BE2C (cell line): ENCODE measurements around the gene HOXD10.

Source experiments
- DNase-seq: peaks from one replicate; pipeline ENCODE4 v3.0.0-alpha.2; 2020
- H3K27me3 ChIP-seq: fragments of 250-450 bp; sonication (Bioruptor Pico); 2 replicates; pipeline ENCODE4 v1.5.1; 2020; ENCODE audit warnings: mild to moderate bottlenecking
- H3K36me3 ChIP-seq: fragments of 250-450 bp; sonication (Bioruptor Pico); 2 replicates; pipeline ENCODE4 v1.5.1; 2020; ENCODE audit warnings: mild to moderate bottlenecking
- H3K4me1 ChIP-seq: fragments of 250-450 bp; sonication (Bioruptor Pico); 2 replicates; pipeline ENCODE4 v1.5.1; 2020
- H3K4me3 ChIP-seq: 2 replicates; pipeline ENCODE4 v1.5.1; 2011; ENCODE audit warnings: low read depth, low read length
- H3K9me3 ChIP-seq: fragments of 250-450 bp; sonication (Bioruptor Pico); 2 replicates; pipeline ENCODE4 v1.5.1; 2020
- TF ChIP-seq, protein P1 (sequence below): IDR thresholded peaks from 2 replicates; pipeline ENCODE4 v1.5.1; 2012; ENCODE audit warnings: mild to moderate bottlenecking, low read depth, low read length

The HOXD10 gene

DNA sequence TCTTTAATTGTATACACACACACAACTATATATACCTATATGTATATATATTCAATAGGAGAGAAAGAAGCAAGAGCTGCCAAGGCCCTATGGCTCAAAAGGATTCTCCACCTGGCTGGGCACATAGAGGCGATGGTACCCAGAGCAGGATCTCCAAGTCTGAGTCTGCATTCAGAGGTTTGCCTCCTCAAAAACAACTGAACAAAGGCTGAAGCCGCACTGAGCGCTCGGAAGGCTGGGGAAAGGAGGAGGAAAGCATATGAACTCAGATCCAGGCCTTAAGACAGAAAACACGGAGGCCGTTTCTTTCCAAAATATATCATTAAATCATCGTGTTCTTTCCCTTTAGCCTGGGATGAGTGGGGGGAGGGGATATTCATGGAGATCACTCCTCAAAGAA lies 13.4 kb upstream of the HOXD10 start:
- Histone ChIP-seq H3K4me3 (no peak overlapping the region), H3K27me3 (peaks cover 92% of the 10 kb centered on the region), H3K4me1 (no peaks in the 10 kb centered on the region), H3K36me3 (no peaks in the 10 kb centered on the region), H3K9me3 (no peaks in the 10 kb centered on the region)
- TF ChIP-seq, protein P1, sequence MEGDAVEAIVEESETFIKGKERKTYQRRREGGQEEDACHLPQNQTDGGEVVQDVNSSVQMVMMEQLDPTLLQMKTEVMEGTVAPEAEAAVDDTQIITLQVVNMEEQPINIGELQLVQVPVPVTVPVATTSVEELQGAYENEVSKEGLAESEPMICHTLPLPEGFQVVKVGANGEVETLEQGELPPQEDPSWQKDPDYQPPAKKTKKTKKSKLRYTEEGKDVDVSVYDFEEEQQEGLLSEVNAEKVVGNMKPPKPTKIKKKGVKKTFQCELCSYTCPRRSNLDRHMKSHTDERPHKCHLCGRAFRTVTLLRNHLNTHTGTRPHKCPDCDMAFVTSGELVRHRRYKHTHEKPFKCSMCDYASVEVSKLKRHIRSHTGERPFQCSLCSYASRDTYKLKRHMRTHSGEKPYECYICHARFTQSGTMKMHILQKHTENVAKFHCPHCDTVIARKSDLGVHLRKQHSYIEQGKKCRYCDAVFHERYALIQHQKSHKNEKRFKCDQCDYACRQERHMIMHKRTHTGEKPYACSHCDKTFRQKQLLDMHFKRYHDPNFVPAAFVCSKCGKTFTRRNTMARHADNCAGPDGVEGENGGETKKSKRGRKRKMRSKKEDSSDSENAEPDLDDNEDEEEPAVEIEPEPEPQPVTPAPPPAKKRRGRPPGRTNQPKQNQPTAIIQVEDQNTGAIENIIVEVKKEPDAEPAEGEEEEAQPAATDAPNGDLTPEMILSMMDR = no peak
- no peak for DNase-seq

DNA sequence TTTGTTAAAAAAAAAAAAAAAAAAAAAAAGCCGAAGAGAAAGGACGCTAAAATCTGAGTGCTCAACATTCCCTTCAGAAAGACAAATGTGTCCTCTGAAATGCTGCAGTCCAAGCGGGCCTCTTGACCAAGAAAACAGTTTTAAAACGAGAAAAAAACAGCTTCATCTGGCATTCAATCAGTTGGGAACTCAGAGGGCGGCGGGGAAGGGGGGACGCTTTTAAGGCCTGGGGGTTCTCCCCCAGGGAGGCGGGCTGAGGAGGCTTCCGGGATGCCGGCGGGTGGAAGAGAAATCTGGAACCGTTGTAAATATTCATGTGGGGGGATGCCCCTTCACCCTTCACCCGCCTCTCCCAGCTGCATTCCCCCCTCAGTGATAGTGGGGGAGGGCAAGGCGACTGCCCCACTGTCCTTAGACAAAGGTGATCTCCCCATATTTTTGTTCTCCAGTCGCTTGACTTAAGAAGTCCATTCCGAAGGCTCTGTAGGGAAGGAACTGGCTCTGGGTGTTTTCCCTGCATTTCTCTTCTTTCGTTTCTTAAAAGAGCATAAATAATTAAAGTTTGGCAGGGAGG lies 12.7 kb upstream of the HOXD10 start:
- Histone ChIP-seq H3K4me3 (no peak overlapping the region), H3K36me3 (no peaks in the 10 kb centered on the region), H3K27me3 (peaks cover 90% of the 10 kb centered on the region), H3K4me1 (no peaks in the 10 kb centered on the region), H3K9me3 (no peaks in the 10 kb centered on the region)
- TF ChIP-seq, protein P1 = no peak
- no peak for DNase-seq

DNA sequence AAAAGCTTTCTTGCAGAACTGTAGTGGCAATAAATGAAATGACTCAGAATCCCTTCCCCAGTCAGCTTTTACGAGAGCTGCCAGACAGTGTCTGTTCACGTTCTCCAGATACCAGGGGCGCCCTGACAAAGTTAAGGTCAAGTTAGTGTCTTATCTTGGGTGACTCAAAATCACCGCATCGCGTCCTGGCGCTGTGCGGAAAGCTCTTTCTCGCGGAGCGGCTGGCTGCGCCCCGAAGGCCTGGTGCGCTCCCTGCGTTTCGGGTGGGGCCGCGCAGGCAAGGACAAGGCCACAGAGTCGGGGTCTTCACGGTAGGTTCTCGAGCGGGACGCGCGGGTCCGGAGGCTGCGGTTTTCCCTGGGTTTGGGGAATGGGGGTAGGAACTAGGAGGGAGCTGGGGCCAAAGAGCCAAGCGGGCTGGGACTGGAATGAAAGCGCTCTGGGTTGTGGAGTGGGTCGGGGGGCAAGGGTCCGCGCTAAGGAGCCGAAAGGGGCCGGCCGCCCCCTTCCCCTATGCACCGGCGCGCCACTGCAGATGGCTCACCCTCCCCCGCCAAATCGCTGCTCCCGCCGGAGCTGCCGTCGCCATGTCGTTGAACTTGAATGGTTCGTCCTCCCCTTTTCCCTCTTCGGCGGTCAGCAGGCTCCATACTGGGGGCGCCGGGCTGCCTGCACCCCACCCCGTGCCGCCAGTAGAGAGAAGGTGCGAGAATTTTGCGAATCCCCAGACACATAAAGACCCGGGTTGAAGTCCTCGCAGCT lies 12.1 kb upstream of the HOXD10 start:
- no peak for DNase-seq

DNA sequence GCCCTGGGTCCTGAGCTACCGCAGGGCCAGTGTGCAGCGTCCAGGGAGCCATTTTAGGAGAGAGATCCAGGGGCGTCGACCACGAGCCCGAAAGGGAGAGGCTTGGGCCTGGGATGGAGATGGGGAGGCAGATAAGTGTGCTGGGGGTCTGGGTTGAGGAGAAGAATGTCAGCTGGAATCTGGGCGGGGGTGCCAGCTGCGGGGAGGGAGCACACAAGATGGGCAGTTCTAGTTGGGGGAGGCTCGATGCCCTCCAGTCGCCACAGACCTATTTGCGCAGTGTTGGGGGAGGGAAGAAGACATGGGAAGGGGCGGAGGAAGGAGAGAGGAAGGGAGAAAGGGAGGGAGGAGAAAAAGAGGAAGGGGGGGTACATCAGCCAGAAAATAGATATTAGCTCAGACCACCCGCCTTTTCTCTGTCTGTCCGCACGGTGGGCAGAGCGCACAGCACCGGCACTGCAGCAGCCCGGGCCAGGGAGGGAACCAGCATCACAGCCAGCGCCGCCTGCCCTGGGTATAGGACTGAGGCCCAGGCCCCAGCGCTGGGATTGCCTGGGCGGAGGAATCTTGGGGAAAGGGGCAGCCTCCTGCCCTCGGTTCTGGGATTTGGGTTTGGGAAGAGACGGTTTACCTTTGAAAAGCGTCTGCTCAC lies 11.4 kb upstream of the HOXD10 start:
- TF ChIP-seq, protein P1 = no peak
- H3K36me3 ChIP-seq = no peaks in the 10 kb centered on the region
- peaks cover 90% of the 10 kb centered on the region for H3K27me3 ChIP-seq
- no peaks in the 10 kb centered on the region for H3K9me3 ChIP-seq
- H3K4me1 ChIP-seq = no peaks in the 10 kb centered on the region
- no peak for DNase-seq
- peak overlapping the region; percentile 32 for H3K4me3 ChIP-seq

More for the DNA sequence above, 12.1 kb upstream of the HOXD10 start:
- H3K36me3 ChIP-seq = no peaks in the 10 kb centered on the region
- no peaks in the 10 kb centered on the region for H3K4me1 ChIP-seq
- H3K4me3 ChIP-seq = peak overlapping the region; percentile 32
- TF ChIP-seq, protein P1 = no peak
- no peaks in the 10 kb centered on the region for H3K9me3 ChIP-seq
- peaks cover 90% of the 10 kb centered on the region for H3K27me3 ChIP-seq

DNA sequence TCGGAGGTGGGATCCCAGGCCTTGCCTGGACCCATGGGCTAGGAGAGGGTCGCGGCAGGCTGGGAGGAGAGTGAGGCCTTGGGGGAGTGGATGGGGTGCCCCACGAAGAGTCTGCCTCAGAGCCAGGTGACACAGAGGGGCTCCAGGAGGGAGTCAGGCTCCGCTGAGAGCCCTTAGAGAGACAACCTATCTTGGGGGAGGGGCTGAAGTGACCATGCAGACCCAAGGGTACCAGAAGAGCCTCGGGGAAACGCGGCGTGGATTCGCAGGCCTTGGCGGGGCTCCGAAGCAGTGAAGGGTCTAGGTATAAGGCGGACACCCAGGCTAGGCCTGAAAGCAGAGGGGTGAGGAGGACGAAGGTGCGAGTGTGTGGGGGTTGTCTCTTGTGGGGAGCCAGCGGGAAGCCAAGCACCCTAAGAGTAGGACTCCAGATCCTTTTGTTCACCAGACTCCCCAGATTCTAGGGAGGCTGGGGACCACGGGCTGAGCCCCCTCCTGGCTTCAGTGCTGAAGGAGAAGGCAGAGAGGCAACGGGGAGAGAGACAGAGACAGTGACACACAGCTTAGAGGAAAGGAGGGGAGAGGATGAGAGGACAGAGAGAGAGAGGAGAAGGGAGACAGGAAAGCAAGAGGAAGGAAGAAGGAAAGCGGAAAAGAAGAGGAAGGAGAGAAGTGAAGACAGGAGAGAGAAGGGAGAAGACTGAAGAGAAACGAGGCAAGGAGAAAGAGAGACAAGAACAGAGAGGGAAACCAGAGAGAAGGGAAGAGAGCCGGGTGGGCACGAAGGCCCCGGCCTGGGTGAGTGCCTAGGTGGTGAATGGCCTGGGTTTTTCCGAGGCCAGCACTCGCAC lies 10.6 kb upstream of the HOXD10 start:
- TF ChIP-seq, protein P1 = no peak
- no peak overlapping the region for H3K4me3 ChIP-seq

More for the DNA sequence above, 10.6 kb upstream of the HOXD10 start:
- Histone ChIP-seq H3K27me3 (peaks cover 90% of the 10 kb centered on the region), H3K9me3 (no peaks in the 10 kb centered on the region), H3K4me1 (no peaks in the 10 kb centered on the region), H3K36me3 (no peaks in the 10 kb centered on the region)
- DNase-seq = no peak
